GM19397 (cell line): ENCODE results near the gene HLA-DQA2.
"Not testable (repeated sequence)": the region's sequence is repeated elsewhere in the genome, so short reads cannot be mapped to it uniquely, and the experiment has no call there.

Experiments
- ATAC-seq: cut with Tn5 transposase; IDR thresholded peaks from one replicate; pipeline ENCODE4 v1.9.1; 2021; ENCODE audit warnings: mild to moderate bottlenecking, moderate library complexity; ENCODE audit not compliant: unreplicated experiment

HLA-DQA2 gene

DNA sequence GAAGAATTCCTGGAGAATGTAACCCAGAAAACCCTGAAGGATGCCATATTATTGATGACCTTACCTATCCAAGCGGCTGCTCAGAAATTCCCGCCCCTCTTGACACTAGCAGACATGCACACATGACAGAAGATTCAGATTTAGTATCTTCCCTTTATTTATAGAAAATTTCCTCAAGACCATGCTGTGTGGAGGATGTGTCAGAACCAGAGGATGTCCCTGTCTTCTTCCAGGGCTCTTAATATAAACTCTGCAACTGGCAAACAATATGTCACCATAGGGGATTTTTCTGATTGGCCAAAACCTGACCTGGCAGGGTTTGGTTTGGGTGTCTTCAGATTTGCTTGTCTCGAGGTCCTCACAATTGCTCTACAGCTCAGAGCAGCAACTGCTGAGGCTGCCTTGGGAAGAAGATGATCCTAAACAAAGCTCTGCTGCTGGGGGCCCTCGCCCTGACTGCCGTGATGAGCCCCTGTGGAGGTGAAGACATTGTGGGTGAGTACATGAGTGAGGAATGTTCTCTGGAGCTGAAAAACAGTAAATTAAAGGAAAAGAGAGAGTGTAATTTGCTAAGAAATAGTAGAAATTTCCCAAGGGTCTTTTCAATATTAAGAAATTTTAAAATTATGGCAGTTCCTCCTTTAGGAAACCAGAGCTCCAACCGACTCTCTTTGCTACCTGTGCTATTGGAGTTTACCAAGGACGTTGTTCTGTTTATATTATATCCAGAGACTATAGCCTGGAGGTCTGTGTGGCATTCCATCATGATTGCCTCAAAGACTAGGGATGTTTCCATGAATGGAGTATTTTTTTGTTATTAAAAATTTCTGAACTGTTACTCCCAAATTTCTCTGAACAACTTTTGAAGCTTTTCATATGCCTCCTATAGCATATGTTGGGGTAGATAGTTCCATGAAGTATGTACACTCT lies at the start of gene HLA-DQA2:
Gene HLA-DQA2 (plus strand): TSS at position 361 of the 930 bp plus-strand sequence. CDS start 53 bp downstream, at position 414.
- no peak for ATAC-seq

- no peak for ATAC-seq
Observed at GRCh38 chr6:32692019-32692418, 49.2 kb upstream of the HLA-DQA2 start.

GRCh38 chr6:32697031-32697430 lies 44.2 kb upstream of the HLA-DQA2 start:
- no peak for ATAC-seq

DNA sequence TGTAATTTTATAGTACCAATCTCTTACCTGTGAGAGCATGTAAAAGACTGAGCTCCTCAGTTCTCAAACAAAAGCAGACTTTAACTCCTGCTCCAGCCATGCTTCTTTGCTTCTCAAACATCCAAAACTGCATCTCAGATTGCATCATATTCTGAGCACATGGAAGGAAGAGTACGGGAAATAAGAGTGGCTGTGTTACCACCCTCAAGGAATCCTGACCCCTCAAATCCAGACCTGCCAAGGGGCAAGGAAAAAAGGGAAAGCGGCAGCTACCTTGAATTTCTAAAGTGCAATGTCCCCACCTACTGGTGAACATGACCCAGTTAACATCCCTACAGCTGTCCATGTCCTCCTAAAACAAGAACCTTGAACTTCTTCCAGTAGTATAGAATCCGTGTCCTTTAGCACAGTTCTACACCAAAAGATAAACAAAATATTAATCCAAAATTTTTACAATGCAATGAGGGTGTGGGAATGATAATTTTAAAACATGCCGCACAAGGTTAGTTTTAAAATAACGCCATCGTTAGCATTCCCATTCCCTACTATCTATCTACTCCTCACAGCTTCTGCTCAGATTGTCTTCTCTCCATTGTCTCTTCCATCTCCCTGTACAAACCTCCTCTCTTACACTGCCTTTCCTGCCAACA lies 40.7 kb upstream of the HLA-DQA2 start:
- ATAC-seq = no peak

- ATAC-seq = no peak
Observed at GRCh38 chr6:32703347-32703746, 37.8 kb upstream of the HLA-DQA2 start.

- not testable (repeated sequence) for ATAC-seq
Observed at GRCh38 chr6:32705164-32705563, 36.0 kb upstream of the HLA-DQA2 start.

DNA sequence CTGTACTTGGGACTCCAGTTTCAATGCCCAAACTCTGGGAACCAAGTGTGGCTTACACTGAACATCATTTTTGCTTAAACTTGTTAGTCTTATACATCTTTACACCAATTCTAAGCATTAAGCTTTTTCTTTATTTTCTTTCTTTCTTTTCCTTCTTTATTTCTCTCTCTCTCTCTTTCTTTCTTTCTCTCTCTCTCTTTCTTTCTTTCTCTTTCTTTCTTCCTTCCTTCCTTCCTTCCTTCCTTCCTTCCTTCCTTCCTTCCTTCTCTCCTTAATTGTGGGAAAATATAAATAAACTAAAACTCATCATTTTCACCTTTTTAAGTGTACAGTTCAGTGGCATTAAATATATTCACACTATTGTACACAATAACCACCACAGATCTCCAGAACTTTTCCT lies 31.6 kb upstream of the HLA-DQA2 start:
- ATAC-seq = no peak

DNA sequence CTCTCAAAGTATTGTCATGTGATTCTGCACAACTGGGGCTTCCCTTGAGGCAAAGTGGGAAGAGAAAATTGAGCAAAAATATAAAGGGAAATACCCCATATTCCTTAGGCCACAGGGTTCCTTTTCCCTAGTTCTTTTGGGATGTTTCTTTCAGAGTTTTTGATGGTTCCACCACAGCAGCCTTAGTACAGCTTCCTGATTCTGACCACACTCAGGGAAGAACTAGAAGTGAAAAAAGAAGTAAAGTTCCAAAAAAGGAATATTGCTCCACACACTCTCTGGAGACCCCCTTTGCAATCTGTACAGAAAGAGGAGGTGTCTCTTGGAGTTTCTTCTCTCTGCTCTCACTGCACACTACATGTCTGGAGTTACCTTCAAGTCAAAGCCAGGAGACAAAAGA lies 27.9 kb upstream of the HLA-DQA2 start:
- no peak for ATAC-seq

DNA sequence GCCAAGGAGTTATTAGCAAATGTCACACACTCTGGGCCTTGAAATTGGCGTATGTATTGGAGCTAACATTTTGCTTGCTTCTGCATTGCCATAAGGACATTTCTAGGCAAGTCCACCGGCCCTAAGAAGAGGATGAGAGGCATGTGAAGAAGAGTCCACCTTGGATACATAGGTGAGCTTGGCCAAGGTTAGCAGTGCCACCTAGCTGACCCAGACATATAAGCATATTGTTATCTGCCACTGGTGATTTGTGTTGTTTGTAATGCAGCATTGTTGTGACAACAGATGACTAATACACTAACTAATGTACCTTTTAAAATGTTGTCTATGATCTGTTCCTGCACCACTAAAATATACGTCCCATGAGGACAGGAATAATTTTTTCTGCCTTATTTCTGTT lies 24.8 kb upstream of the HLA-DQA2 start:
- no peak for ATAC-seq

- ATAC-seq = no peak
Observed at GRCh38 chr6:32718879-32719278, 22.3 kb upstream of the HLA-DQA2 start.

GRCh38 chr6:32738126-32738525 lies 3.1 kb upstream of the HLA-DQA2 start:
- ATAC-seq = no peak

- ATAC-seq = no peak
Observed at GRCh38 chr6:32742374-32742773, 1.2 kb downstream of the HLA-DQA2 start.

- ATAC-seq = no peak
Observed at GRCh38 chr6:32744776-32745175, 3.6 kb downstream of the HLA-DQA2 start.

DNA sequence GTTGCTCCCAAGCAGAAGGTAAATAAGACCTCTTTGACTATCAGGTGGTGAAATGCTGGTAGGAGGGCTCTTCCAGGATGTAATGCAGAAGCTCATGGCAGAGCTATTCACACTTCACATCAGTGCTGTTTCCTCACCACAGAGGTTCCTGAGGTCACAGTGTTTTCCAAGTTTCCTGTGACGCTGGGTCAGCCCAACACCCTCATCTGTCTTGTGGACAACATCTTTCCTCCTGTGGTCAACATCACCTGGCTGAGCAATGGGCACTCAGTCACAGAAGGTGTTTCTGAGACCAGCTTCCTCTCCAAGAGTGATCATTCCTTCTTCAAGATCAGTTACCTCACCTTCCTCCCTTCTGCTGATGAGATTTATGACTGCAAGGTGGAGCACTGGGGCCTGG lies 4.5 kb downstream of the HLA-DQA2 start:
- ATAC-seq = not testable (repeated sequence)

DNA sequence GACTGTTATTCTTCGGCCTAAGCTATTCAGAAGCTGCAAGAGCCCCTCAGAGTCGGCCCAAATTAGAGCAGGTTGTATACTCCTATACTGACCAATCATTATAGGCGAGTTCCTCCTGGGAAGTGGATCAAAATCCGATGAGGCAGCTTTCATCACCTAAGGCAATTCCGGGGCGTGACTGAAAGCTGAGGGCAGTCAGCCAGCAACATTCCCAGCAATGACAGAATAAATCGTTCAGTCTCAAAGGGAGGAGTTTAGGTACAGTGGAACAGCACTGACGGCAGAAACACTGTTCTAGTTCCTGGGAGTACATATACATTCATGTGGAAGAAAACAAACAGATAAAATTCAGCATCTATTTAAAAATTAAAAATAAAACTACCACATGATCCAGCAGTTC lies 11.4 kb downstream of the HLA-DQA2 start:
- ATAC-seq = no peak

- ATAC-seq = no peak
Observed at GRCh38 chr6:32759669-32760068, 18.5 kb downstream of the HLA-DQA2 start.

DNA sequence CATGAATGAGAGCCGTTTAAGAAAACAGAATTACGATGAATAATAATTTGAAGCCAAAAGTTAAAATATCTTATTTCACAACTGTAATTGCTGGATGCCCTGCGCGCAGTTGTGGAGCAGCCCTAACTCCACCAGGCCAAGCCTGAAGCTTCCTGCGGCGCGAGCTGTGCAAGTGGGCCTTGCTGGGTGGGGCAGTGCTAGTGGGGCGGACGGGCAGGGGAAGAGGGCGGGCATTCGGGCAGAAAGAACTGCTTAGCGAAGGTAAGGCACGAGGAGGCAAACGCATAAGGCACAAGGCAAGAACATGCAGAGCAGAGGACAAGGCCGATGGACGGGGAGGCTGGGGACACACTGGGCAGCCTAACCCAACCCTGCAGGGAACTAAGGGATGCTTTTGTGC lies 19.9 kb downstream of the HLA-DQA2 start:
- no peak for ATAC-seq

DNA sequence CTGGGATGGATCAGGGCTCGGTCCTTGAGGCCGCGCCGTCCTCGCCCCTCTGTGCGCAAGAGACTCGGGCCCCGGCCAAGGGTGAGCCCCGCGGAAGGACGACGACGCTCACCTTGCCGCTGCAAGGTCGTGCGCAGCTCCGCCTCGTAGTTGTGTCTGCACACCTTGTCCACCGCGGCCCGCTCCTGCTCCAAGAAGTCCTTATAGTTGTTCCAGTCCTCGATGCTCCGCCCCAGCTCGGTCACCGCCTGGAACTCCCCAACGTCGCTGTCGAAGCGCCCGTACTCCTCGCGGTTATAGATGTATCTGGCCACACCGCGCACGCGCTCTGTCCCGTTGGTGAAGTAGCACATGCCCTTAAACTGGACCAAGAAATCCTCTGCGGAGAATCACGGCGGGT lies 20.4 kb downstream of the HLA-DQA2 start:
- no peak for ATAC-seq

DNA sequence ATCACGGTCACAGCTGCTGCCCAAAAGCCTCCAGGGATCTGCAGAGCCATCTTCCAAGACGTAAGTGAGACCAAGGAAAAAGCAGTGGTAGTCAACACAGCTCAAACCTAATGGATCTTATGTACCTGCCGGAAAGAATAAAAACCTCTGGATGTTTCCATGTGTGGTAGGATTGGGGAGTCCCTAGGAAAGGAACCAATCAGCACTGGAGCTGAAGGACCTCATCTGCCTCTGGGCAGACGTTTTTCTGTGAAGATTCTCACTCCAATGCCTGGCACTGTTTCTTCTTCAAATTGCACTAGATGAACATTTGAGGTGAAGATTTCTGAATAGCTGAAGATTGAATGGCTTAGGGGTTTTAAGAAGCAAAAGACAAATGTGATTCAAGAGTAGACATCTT lies 22.2 kb downstream of the HLA-DQA2 start, which contains the start of gene HLA-DQB2:
Gene HLA-DQB2 (minus strand): TSS at position 112 of the 400 bp plus-strand sequence. CDS start 62 bp downstream, at position 50.
- ATAC-seq = no peak

GRCh38 chr6:32764048-32764447 lies 22.9 kb downstream of the HLA-DQA2 start:
- ATAC-seq = no peak

GRCh38 chr6:32772656-32773055 lies 31.5 kb downstream of the HLA-DQA2 start:
- ATAC-seq = no peak

DNA sequence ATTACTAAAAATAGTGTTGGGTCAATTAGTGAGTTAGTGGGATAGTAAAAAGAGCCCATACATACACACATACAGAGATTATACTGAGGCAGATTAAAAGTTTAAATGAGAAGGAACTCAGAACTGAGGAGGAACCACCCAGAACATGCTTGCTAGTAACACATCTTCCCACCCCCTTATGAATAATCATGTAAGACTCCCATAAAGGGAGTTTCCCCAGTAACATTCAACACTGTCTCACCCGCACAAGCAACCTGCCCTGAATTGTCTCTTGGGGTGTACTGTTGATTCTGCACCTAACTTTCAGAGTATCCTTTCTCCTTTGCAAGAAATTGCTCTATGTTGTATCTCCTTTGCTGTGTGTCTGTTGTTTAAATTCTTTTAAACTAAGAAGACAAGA lies 33.2 kb downstream of the HLA-DQA2 start:
- ATAC-seq = no peak
